Fibroblast of lung (primary cell): ENCODE results near the gene QRICH2. TPM values are rescaled to one million over a fixed set of nuclear protein-coding genes. Genes with fewer than 3 reads are reported as not detected.

ENCODE experiments used
- DNase-seq, 2 donors: peaks; one replicate each; pipeline versions ENCODE4 v3.0.0 to v3.0.0-alpha.2; 2010; ENCODE audit warnings: low read depth in 2 of 2
- H2AFZ ChIP-seq: 2 replicates; pipeline ENCODE4 v1.5.1; 2012; ENCODE audit warnings: low read length, control low read depth, inconsistent platforms
- H3K27ac ChIP-seq: 2 replicates; pipeline ENCODE4 v1.5.1; 2011; ENCODE audit warnings: low read length, control low read depth; ENCODE audit not compliant: insufficient read depth
- H3K27me3 ChIP-seq: 2 replicates; pipeline ENCODE4 v1.5.1; 2011; ENCODE audit warnings: mild to moderate bottlenecking, low read length; ENCODE audit not compliant: control insufficient read depth, insufficient read depth
- H3K36me3 ChIP-seq: 2 replicates; pipeline ENCODE4 v1.5.1; 2011; ENCODE audit warnings: low read length; ENCODE audit not compliant: control insufficient read depth, insufficient read depth
- H3K4me1 ChIP-seq: 2 replicates; pipeline ENCODE4 v1.5.1; 2011; ENCODE audit warnings: low read length; ENCODE audit not compliant: control insufficient read depth, insufficient read depth; ENCODE audit errors: extremely low read depth
- H3K4me2 ChIP-seq: 2 replicates; pipeline ENCODE4 v1.5.1; 2011; ENCODE audit warnings: low read length, control low read depth; ENCODE audit not compliant: insufficient read depth; ENCODE audit errors: extremely low read depth
- H3K4me3 ChIP-seq, 4 experiments: fragments of 200-600 bp in 1 of 4; sonication (generic) in 1 of 4; replicated peaks in 1 of 4; 2 replicates each; pipeline ENCODE4 v1.5.1; 2011 to 2016; ENCODE audit warnings: low read length in 4 of 4, low read depth in 3 of 4, mild to moderate bottlenecking in 3 of 4, control low read depth in 2 of 4, inconsistent platforms in 1 of 4, mixed read lengths in 1 of 4; ENCODE audit not compliant: insufficient read depth in 1 of 4; ENCODE audit errors: control extremely low read depth in 1 of 4
- H3K79me2 ChIP-seq: 2 replicates; pipeline ENCODE4 v1.5.1; 2012; ENCODE audit warnings: mild to moderate bottlenecking, low read length, inconsistent platforms; ENCODE audit not compliant: control insufficient read depth, insufficient read depth
- H3K9ac ChIP-seq: 2 replicates; pipeline ENCODE4 v1.5.1; 2011; ENCODE audit warnings: mild to moderate bottlenecking, low read length, control low read depth; ENCODE audit not compliant: insufficient read depth
- H3K9me3 ChIP-seq: 2 replicates; pipeline ENCODE4 v1.5.1; 2012; ENCODE audit warnings: low read depth, low read length; ENCODE audit not compliant: control insufficient read depth, insufficient read depth
- H4K20me1 ChIP-seq: 2 replicates; pipeline ENCODE4 v1.5.1; 2011; ENCODE audit warnings: low read length; ENCODE audit not compliant: control insufficient read depth, insufficient read depth; ENCODE audit errors: extremely low read depth
- EZH2 ChIP-seq: IDR thresholded peaks from 2 replicates; pipeline ENCODE4 v1.5.1; 2012; ENCODE audit warnings: low read length, control low read depth, mild to moderate bottlenecking; ENCODE audit errors: missing control alignments
- polyA plus RNA-seq, 2 donors: library from polyadenylated mRNA; depleted of rRNA in 1 of 2; stranded (reverse) in 1 of 2; unstranded in 1 of 2; fragments of >200 nt; gene quantifications; 2 replicates each; pipeline ENCODE4 v1.2.1, GENCODE V29; 2011 to 2012; ENCODE audit warnings: missing spikeins in 1 of 2
- total RNA-seq: library from RNA; depleted of rRNA; stranded (reverse); fragments of >200 nt; gene quantifications from 2 replicates; pipeline ENCODE4 v1.2.1, GENCODE V29; 2014
- TF ChIP-seq, protein P1 (sequence below), 2 donors: IDR thresholded peaks in 1 of 2; conservative IDR thresholded peaks in 1 of 2; 1 replicate in 1 of 2; 2 replicates in 1 of 2; pipeline ENCODE4 v1.5.1; 2011 to 2012; ENCODE audit warnings: low read length in 2 of 2, control low read depth in 1 of 2, inconsistent platforms in 1 of 2, low read depth in 1 of 2, mild to moderate bottlenecking in 1 of 2

The QRICH2 gene
- total and polyA plus RNA-seq, 2 donors (not counting 1 experiment from before 2014, with no cell fraction given) = 0.26 to 4.3 TPM

DNA sequence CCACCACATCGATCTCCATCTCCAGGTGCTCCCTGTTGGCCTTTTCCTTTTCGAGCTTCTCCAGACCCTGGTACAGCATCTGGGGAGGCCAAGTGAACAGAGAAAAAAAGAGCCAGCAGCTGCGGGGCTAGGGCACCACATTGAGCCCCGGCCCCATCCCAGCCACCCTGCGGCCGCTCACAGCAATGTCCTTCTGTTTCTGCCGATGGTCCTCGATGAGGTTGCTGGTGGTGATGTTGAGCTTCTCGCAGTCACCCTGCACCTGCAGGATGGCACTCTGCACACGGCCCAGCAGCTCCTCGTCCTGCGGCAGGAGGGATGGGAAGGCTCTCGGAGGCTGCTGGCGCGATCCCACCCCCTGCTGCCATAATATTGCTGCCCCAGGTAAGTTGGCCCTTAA is 27.4 kb downstream of the QRICH2 start:
- H2AFZ ChIP-seq = no peak overlapping the region
- H3K9me3 ChIP-seq = no peaks in the 10 kb centered on the region
- H3K79me2 ChIP-seq = no peaks in the 10 kb centered on the region
- DNase-seq = no peak
- no peak overlapping the region for H3K4me3 ChIP-seq
- H4K20me1 ChIP-seq = no peaks in the 10 kb centered on the region
- no peak overlapping the region for H3K9ac ChIP-seq
- H3K4me2 ChIP-seq = no peak overlapping the region
- TF ChIP-seq, protein P1, sequence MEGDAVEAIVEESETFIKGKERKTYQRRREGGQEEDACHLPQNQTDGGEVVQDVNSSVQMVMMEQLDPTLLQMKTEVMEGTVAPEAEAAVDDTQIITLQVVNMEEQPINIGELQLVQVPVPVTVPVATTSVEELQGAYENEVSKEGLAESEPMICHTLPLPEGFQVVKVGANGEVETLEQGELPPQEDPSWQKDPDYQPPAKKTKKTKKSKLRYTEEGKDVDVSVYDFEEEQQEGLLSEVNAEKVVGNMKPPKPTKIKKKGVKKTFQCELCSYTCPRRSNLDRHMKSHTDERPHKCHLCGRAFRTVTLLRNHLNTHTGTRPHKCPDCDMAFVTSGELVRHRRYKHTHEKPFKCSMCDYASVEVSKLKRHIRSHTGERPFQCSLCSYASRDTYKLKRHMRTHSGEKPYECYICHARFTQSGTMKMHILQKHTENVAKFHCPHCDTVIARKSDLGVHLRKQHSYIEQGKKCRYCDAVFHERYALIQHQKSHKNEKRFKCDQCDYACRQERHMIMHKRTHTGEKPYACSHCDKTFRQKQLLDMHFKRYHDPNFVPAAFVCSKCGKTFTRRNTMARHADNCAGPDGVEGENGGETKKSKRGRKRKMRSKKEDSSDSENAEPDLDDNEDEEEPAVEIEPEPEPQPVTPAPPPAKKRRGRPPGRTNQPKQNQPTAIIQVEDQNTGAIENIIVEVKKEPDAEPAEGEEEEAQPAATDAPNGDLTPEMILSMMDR (conservative IDR thresholded peaks at IDR 0.05 in 1 of 2, IDR thresholded peaks at IDR 0.05 in 1 of 2; ENCODE audit: low read depth in 1 of 2, low read length in 2 of 2) = no peak
- no peak for TF ChIP-seq EZH2
- no peaks in the 10 kb centered on the region for H3K27me3 ChIP-seq
- H3K36me3 ChIP-seq = no peaks in the 10 kb centered on the region
- no peak overlapping the region for H3K27ac ChIP-seq
- no peaks in the 10 kb centered on the region for H3K4me1 ChIP-seq

DNA sequence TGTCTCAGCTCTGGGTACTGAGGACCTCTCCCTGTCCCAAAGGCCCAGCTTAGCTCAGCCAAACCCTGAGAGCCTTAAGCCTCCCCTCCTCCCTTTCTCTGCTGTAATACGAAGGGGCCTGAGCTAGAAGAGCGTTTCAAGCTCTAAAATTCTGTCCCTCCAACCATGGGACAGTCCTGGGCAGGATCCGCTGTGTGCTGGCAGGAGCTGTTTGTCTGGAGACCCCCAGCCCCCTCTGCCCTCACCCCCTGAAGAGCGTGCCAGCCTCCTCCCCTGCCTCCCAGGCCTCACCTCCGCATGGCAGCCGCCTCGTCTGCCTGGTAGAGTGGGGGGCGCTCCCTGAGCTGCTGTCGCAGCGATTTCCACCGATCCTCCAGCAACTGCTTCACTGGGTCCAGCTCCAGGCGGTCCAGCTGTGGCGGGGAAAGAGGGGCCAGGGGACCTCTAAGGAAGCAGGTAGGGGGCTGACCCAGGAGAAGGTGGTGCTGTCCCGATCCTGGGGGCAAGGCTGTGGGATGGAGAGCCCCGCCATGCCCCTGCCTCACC is 28.3 kb downstream of the QRICH2 start:
- Histone ChIP-seq H4K20me1 (no peaks in the 10 kb centered on the region), H3K9ac (no peak overlapping the region), H3K79me2 (no peaks in the 10 kb centered on the region), H2AFZ (no peak overlapping the region), H3K36me3 (peaks cover 2% of the 10 kb centered on the region), H3K27me3 (no peaks in the 10 kb centered on the region), H3K4me1 (no peaks in the 10 kb centered on the region), H3K4me2 (no peak overlapping the region), H3K9me3 (no peaks in the 10 kb centered on the region), H3K4me3 (no peak overlapping the region), H3K27ac (no peak overlapping the region)
- TF ChIP-seq, protein P1 (conservative IDR thresholded peaks at IDR 0.05 in 1 of 2, IDR thresholded peaks at IDR 0.05 in 1 of 2; ENCODE audit: low read depth in 1 of 2, low read length in 2 of 2) = no peak
- no peak for TF ChIP-seq EZH2
- DNase-seq = no peak

DNA sequence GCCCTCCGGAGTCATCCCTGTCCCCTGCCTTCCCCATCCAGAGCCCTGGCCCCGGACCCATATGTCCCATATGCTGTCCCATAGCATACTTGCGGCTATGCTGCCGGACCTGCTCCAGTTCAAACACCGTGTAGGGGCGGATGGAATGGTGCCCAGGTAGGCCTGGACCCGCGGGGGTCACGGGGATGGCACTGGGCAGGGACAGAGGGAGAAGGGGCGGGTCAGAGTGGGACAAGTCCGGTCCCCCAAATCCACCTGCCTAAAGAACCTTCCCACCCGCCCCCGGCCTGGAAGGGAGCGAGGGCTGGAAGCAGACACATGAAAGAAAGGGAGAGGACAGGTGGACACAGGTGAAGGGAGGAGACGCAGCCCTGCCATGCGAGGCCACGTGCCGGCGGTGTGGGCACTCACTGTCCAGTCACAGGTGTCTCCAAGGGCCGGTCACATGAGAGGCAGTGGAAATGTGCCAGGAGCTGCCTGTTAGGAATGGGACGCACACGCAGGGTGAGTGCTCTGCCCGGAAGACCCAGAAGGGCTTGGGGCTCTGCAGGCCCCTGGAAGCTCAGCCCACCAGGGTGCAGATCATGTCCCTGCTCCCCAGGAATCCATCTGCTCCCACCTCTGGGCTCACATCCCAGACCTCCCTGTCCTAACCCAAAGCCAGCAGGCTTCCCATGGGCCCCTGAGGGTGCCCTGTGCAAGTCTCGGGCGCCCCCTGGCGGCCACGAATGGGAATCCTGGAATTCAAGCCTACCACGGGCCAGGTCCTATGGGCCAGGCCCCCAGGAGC is 28.9 kb downstream of the QRICH2 start:
- peak; percentile 51 to 72 for DNase-seq
- H3K4me2 ChIP-seq = no peak overlapping the region
- no peak for TF ChIP-seq EZH2
- TF ChIP-seq, protein P1 (conservative IDR thresholded peaks at IDR 0.05 in 1 of 2, IDR thresholded peaks at IDR 0.05 in 1 of 2; ENCODE audit: low read depth in 1 of 2, low read length in 2 of 2) = peak; percentile 88 to 96
- H3K4me1 ChIP-seq = no peaks in the 10 kb centered on the region
- H3K79me2 ChIP-seq = no peaks in the 10 kb centered on the region
- no peaks in the 10 kb centered on the region for H3K27me3 ChIP-seq
- no peak overlapping the region for H3K4me3 ChIP-seq
- H3K27ac ChIP-seq = no peak overlapping the region
- H4K20me1 ChIP-seq = no peaks in the 10 kb centered on the region
- H3K9me3 ChIP-seq = no peaks in the 10 kb centered on the region
- no peak overlapping the region for H3K9ac ChIP-seq
- no peak overlapping the region for H2AFZ ChIP-seq
- H3K36me3 ChIP-seq = peaks cover 2% of the 10 kb centered on the region
